GM12878 (cell line): Measurements from ENCODE around the gene SGMS1. TPM values are rescaled to one million over a fixed set of nuclear protein-coding genes. Genes with fewer than 3 reads are reported as not detected.

Source experiments
- ATAC-seq: fragments of 200-7000 bp; cut with Tn5 transposase; 3 replicates; pipeline ENCODE4 v1.9.1; 2020; ENCODE audit warnings: mild to moderate bottlenecking, moderate library complexity
- BruUV-seq: library from RNA; stranded (reverse); fragments of 400-500 nt; replicated peaks from 2 replicates; lab custom pipeline; 2021; lab: Mats Ljungman, UMichigan
- CTCF ChIA-PET: fragments of 300-600 bp; sonication (Branson Sonifier 250); formaldehyde crosslinking; extraction: SDS; loops from one replicate; lab custom pipeline; 2021; ENCODE audit warnings: inconsistent platforms; lab: Yijun Ruan, JAX
- POLR2A ChIA-PET: fragments of 350-600 bp; formaldehyde crosslinking; extraction: SDS; loops from one replicate; lab custom pipeline; 2021; ENCODE audit warnings: inconsistent platforms; lab: Charles Lee
- RAD21 ChIA-PET: fragments of 300-600 bp; sonication (Branson Sonifier 250); formaldehyde crosslinking; loops from one replicate; lab custom pipeline; 2023; ENCODE audit warnings: antibody characterized with exemption; ENCODE audit not compliant: unreplicated experiment; lab: Charles Lee
- SMC1A ChIA-PET: fragments of 300-600 bp; sonication (Branson Sonifier 250); formaldehyde crosslinking; loops from one replicate; lab custom pipeline; 2023; ENCODE audit not compliant: unreplicated experiment, uncharacterized antibody; lab: Charles Lee
- DNase-seq: peaks from one replicate; pipeline ENCODE4 v3.0.0-alpha.2; 2011; ENCODE audit warnings: low read depth, low spot score
- FAIRE-seq: peaks from 3 replicates; lab custom pipeline; 2011; peaks lifted over from hg19 to GRCh38; lab: Jason Lieb, UNC
- H2AFZ ChIP-seq: 2 replicates; pipeline ENCODE4 v1.6.0; 2011; ENCODE audit warnings: low read depth, low read length, control low read depth; ENCODE audit not compliant: control insufficient read depth
- H3K27ac ChIP-seq: 2 replicates; pipeline ENCODE4 v1.5.1; 2011; ENCODE audit warnings: control low read depth; ENCODE audit not compliant: control insufficient read depth, insufficient read depth
- H3K27me3 ChIP-seq, 2 experiments: replicated peaks in 1 of 2; 2 replicates each; pipeline versions ENCODE4 v1.6.0 to v1.6.1; 2011; ENCODE audit warnings: low read length in 1 of 2; ENCODE audit not compliant: control insufficient read depth in 2 of 2, insufficient read depth in 2 of 2
- H3K36me3 ChIP-seq, 2 experiments: 2 replicates each; pipeline ENCODE4 v1.5.1; 2011; ENCODE audit warnings: low read length in 1 of 2; ENCODE audit not compliant: control insufficient read depth in 2 of 2, insufficient read depth in 2 of 2
- H3K4me1 ChIP-seq: 2 replicates; pipeline ENCODE4 v1.6.1; 2011; ENCODE audit warnings: mild to moderate bottlenecking, low read length, moderate library complexity, mixed read lengths; ENCODE audit not compliant: control insufficient read depth, insufficient read depth
- H3K4me2 ChIP-seq: 2 replicates; pipeline ENCODE4 v1.6.0; 2011; ENCODE audit warnings: control low read depth; ENCODE audit not compliant: control insufficient read depth, insufficient read depth
- H3K4me3 ChIP-seq: fragments of 200-600 bp; sonication (generic); 2 replicates; pipeline ENCODE4 v1.5.1; 2016
- H3K79me2 ChIP-seq: 2 replicates; pipeline ENCODE4 v1.6.0; 2011; ENCODE audit warnings: low read length; ENCODE audit not compliant: control insufficient read depth, insufficient read depth
- H3K9ac ChIP-seq: 2 replicates; pipeline ENCODE4 v1.8.0; 2011; ENCODE audit warnings: low read length, control low read depth, mixed read lengths; ENCODE audit not compliant: control insufficient read depth, insufficient read depth
- H3K9me3 ChIP-seq: replicated peaks from 3 replicates; pipeline ENCODE4 v1.5.1; 2011; ENCODE audit warnings: mild to moderate bottlenecking, low read length; ENCODE audit not compliant: control insufficient read depth, insufficient read depth
- H4K20me1 ChIP-seq: 2 replicates; pipeline ENCODE4 v1.6.0; 2011; ENCODE audit not compliant: control insufficient read depth, insufficient read depth
- CBFB ChIP-seq: IDR thresholded peaks from 2 replicates; pipeline ENCODE4 v1.6.1; 2016; ENCODE audit warnings: antibody characterized with exemption, low read depth
- NFYA ChIP-seq: IDR thresholded peaks from 2 replicates; pipeline ENCODE4 v1.6.1; 2011; ENCODE audit warnings: low read depth, mild to moderate bottlenecking, low read length, improper control_type of control experiment, borderline replicate concordance
- POLR2AphosphoS5 ChIP-seq: IDR thresholded peaks from 2 replicates; pipeline ENCODE4 v1.6.1; 2011; ENCODE audit warnings: mild to moderate bottlenecking, low read length, inconsistent platforms
- RUNX3 ChIP-seq: IDR thresholded peaks from 2 replicates; pipeline ENCODE4 v1.6.1; 2012; ENCODE audit warnings: low read length, inconsistent platforms
- SMC3 ChIP-seq: IDR thresholded peaks from 2 replicates; pipeline ENCODE4 v1.6.1; 2011; ENCODE audit warnings: low read length, improper control_type of control experiment, borderline replicate concordance
- YY1 ChIP-seq: IDR thresholded peaks from 2 replicates; pipeline ENCODE4 v1.6.1; 2011; ENCODE audit warnings: low read depth, mild to moderate bottlenecking, low read length
- WGBS: methylation state at CpG from one replicate; pipeline ENCODE4 v1.1.6; 2016; ENCODE audit warnings: low lambda C conversion rate; ENCODE audit not compliant: insufficient replicate concordance, insufficient coverage; ENCODE audit errors: missing lambda C conversion rate; 5-methylcytosine and 5-hydroxymethylcytosine counted together
- in situ Hi-C: fragments of 300-500 bp; cut with MboI; formaldehyde crosslinking; loops from 9 replicates; pipeline ENCODE4 v1.14.3; 2018; ENCODE audit warnings: mixed read lengths
- intact Hi-C: fragments of 100-400 bp; cut with micrococcal nuclease; formaldehyde crosslinking; loops from one replicate; pipeline ENCODE4 v1.14.2; 2022; ENCODE audit not compliant: unreplicated experiment
- polyA plus RNA-seq, 11 experiments: library from polyadenylated mRNA; depleted of rRNA in 4 of 11; unstranded in 6 of 11; stranded (reverse) in 5 of 11; fragments of >200 nt; fragmentation: Nextera tagmentation in 4 of 11; fragmentation: Illumina TruSeq in 1 of 11; extraction: Ambion mirVana in 4 of 11; extraction: Trizol in 1 of 11; gene quantifications; 1 replicate in 1 of 11; 2 replicates in 10 of 11; pipeline versions ENCODE4 v1.2.1 to v1.2.3, GENCODE V29; 2011 to 2016; ENCODE audit warnings: inconsistent platforms in 2 of 11, missing spikeins in 2 of 11, low read depth in 1 of 11
- total RNA-seq, 4 experiments: library from RNA; depleted of rRNA in 3 of 4; stranded (reverse); fragments of >200 nt in 3 of 4; fragmentation: Illumina TruSeq in 1 of 4; extraction: Trizol in 1 of 4; gene quantifications; 2 replicates each; pipeline versions ENCODE4 v1.2.1 to v1.2.3, GENCODE V29; 2013 to 2021

The SGMS1 gene
- total and polyA plus RNA-seq, 10 of the 15 experiments (the other 5 are each of a cell fraction or from before 2014, with no cell fraction given), result 1.4 to 14.5 (median 4.9) TPM

- Histone ChIP-seq H3K27ac (no peak overlapping the region), H3K9ac (no peak overlapping the region), H3K4me2 (no peak overlapping the region), H2AFZ (no peak overlapping the region), H3K4me3 (no peak overlapping the region), H4K20me1 (no peaks in the 10 kb centered on the region), H3K4me1 (peaks cover 3% of the 10 kb centered on the region; the same call in 1 of the 2 replicates), H3K36me3 (no peaks in the 10 kb centered on the region), H3K79me2 (no peaks in the 10 kb centered on the region), H3K27me3 (no peaks in the 10 kb centered on the region), H3K9me3 (peaks cover 2% of the 10 kb centered on the region; the same call in 2 of the 3 replicates)
- in situ Hi-C loops (no loop called here), intact Hi-C loops (no loop called here)
- peak; percentile 18 for ATAC-seq
- ChIA-PET POLR2A (no interaction called here), CTCF (interaction anchor here (1.5 kb wide), 1 partner anchor 19 kb away, joined by 5 read pairs; no protein-coding TSS in a partner anchor), RAD21 (interaction anchor here (1.0 kb wide), 1 partner anchor 366 kb away, joined by 3 read pairs; no protein-coding TSS in a partner anchor), SMC1A (interaction anchor here (0.7 to 1.3 kb wide), 5 partner anchors 8 to 325 kb away, joined by 3 to 4 read pairs (median 3); no protein-coding TSS in a partner anchor)
- FAIRE-seq, result no peak
- no TSS peak for BruUV-seq
- no peak for DNase-seq
- TF ChIP-seq NFYA (no peak), POLR2AphosphoS5 (peak; percentile 36; the same call in 1 of the 2 replicates)
- WGBS, result 100% methylated on average over 1 of the region's 1 CpG
Observed at GRCh38 chr10:50294582-50294981, 329.2 kb downstream of the SGMS1 start.

GRCh38 chr10:50293513-50294313 lies 330.0 kb downstream of the SGMS1 start:
- in situ Hi-C loops, result no loop called here
- H3K4me3 ChIP-seq, result no peak overlapping the region
- ChIA-PET SMC1A (interaction anchor here (0.7 to 1.8 kb wide), 13 partner anchors 9 to 361 kb away, joined by 3 to 4 read pairs (median 3); no protein-coding TSS in a partner anchor), CTCF (interaction anchor here (0.6 to 1.8 kb wide), 8 partner anchors 8 to 626 kb away, joined by 3 to 6 read pairs (median 4); no protein-coding TSS in a partner anchor), POLR2A (no interaction called here), RAD21 (interaction anchor here (1.0 to 1.7 kb wide), 3 partner anchors 30 to 366 kb away, joined by 3 to 4 read pairs (median 3); no protein-coding TSS in a partner anchor)
- ATAC-seq (no peak; the same call in 2 of the 3 replicates), DNase-seq (no peak)
- H3K4me1 ChIP-seq, result peaks cover 3% of the 10 kb centered on the region; the same call in 1 of the 2 replicates
- 81% methylated on average over 5 of the region's 5 CpGs for WGBS
- no peaks in the 10 kb centered on the region for H3K79me2 ChIP-seq
- BruUV-seq, result no TSS peak
- intact Hi-C loops, result no loop called here
- H3K27ac ChIP-seq, result no peak overlapping the region
- H4K20me1 ChIP-seq, result no peaks in the 10 kb centered on the region
- H3K4me2 ChIP-seq, result no peak overlapping the region
- H2AFZ ChIP-seq, result no peak overlapping the region
- TF ChIP-seq YY1 (peak; percentile 71), POLR2AphosphoS5 (no peak), SMC3 (no peak), RUNX3 (peak; percentile 35; the same call in 1 of the 2 replicates), CBFB (no peak)
- TF ChIP-seq, all 136 proteins: peak for 2
- Histone ChIP-seq H3K36me3 (no peaks in the 10 kb centered on the region), H3K27me3 (no peaks in the 10 kb centered on the region), H3K9me3 (peaks cover 2% of the 10 kb centered on the region; the same call in 2 of the 3 replicates), H3K9ac (no peak overlapping the region)
- no peak for FAIRE-seq
